T-cell (primary cell): ENCODE data around the gene BFSP2. TPM values are rescaled to one million over a fixed set of nuclear protein-coding genes. Genes with fewer than 3 reads are reported as not detected.

Experiments used
- ATAC-seq, 4 experiments: fragments of 200-7000 bp in 3 of 4; fragments of 150-1000 bp in 1 of 4; cut with Tn5 transposase; replicated peaks in 1 of 4; 1 replicate in 3 of 4; 2 replicates in 1 of 4; pipeline ENCODE4 v1.10.0; 2021; ENCODE audit warnings: moderate library complexity in 3 of 4, mild to moderate bottlenecking in 2 of 4, moderate number of reproducible peaks in 1 of 4
- CTCF ChIA-PET, 2 donors: fragments of 300-600 bp; sonication (Branson Sonifier 250); formaldehyde crosslinking; loops; one replicate each; lab custom pipeline; 2022; ENCODE audit warnings: antibody characterized with exemption in 2 of 2; lab: Charles Lee
- POLR2A ChIA-PET, 2 donors: fragments of 300-600 bp; sonication (Branson Sonifier 250); formaldehyde crosslinking; loops; one replicate each; lab custom pipeline; 2022; ENCODE audit warnings: antibody characterized with exemption in 2 of 2; lab: Charles Lee
- DNase-seq, 35 experiments: peaks; one replicate each; pipeline versions ENCODE4 v3.0.0 to v3.0.0-alpha.2; 2013 to 2023
- H3K27ac ChIP-seq: one replicate; pipeline ENCODE4 v1.5.1; 2013; ENCODE audit warnings: low read length
- H3K27me3 ChIP-seq, 2 experiments: replicated peaks in 1 of 2; 1 replicate in 1 of 2; 2 replicates in 1 of 2; pipeline versions ENCODE4 v1.6.1 to v1.7.0; 2013; ENCODE audit warnings: low read length in 1 of 2, mixed read lengths in 1 of 2; ENCODE audit not compliant: control insufficient read depth in 2 of 2, insufficient read depth in 2 of 2; ENCODE audit errors: extremely low read depth in 1 of 2
- H3K36me3 ChIP-seq, 2 donors: 1 replicate in 1 of 2; 2 replicates in 1 of 2; pipeline versions ENCODE4 v1.6.1 to v1.7.0; 2013; ENCODE audit warnings: low read length in 1 of 2; ENCODE audit not compliant: control insufficient read depth in 2 of 2, insufficient read depth in 1 of 2; ENCODE audit errors: extremely low read depth in 1 of 2
- H3K4me1 ChIP-seq, 2 experiments: 1 replicate in 1 of 2; 2 replicates in 1 of 2; pipeline versions ENCODE4 v1.6.1 to v1.7.0; 2013; ENCODE audit warnings: low read length in 2 of 2, mixed read lengths in 1 of 2; ENCODE audit not compliant: insufficient read depth in 2 of 2, control insufficient read depth in 1 of 2; ENCODE audit errors: extremely low read depth in 1 of 2
- H3K4me3 ChIP-seq, 2 donors: 1 replicate in 1 of 2; 2 replicates in 1 of 2; pipeline versions ENCODE4 v1.5.1 to v1.7.0; 2013; ENCODE audit warnings: mild to moderate bottlenecking in 2 of 2, low read length in 1 of 2, moderate library complexity in 1 of 2; ENCODE audit not compliant: control insufficient read depth in 1 of 2; ENCODE audit errors: extremely low read depth in 1 of 2
- H3K9me3 ChIP-seq: 2 replicates; pipeline ENCODE4 v1.7.0; 2013
- H3K27ac Mint-ChIP-seq, 2 donors: one replicate each; pipeline ENCODE4 v1.8.0; 2020 to 2021; ENCODE audit warnings: mild to moderate bottlenecking in 2 of 2, mixed read lengths in 2 of 2
- H3K27me3 Mint-ChIP-seq, 2 donors: one replicate each; pipeline ENCODE4 v1.8.0; 2021 to 2022; ENCODE audit warnings: mixed read lengths in 2 of 2
- H3K36me3 Mint-ChIP-seq: one replicate; pipeline ENCODE4 v1.8.0; 2021; ENCODE audit warnings: mixed read lengths
- H3K4me1 Mint-ChIP-seq, 3 donors: one replicate each; pipeline ENCODE4 v1.8.0; 2020 to 2022; ENCODE audit warnings: mixed read lengths in 3 of 3, mild to moderate bottlenecking in 1 of 3
- H3K4me3 Mint-ChIP-seq, 3 donors: one replicate each; pipeline ENCODE4 v1.8.0; 2020 to 2022; ENCODE audit warnings: mild to moderate bottlenecking in 3 of 3, mixed read lengths in 3 of 3, moderate library complexity in 3 of 3
- H3K9me3 Mint-ChIP-seq, 3 donors: one replicate each; pipeline ENCODE4 v1.8.0; 2020 to 2022; ENCODE audit warnings: mixed read lengths in 3 of 3
- WGBS: methylation state at CpG from one replicate; pipeline ENCODE4 v1.1.5; 2013; ENCODE audit warnings: missing lambda C conversion rate; ENCODE audit not compliant: insufficient coverage; 5-methylcytosine and 5-hydroxymethylcytosine counted together
- total RNA-seq, 35 experiments: library from RNA in 6 of 35; stranded (reverse) in 6 of 35; fragments of 120-200 nt in 1 of 35; gene quantifications; one replicate each; pipeline versions ENCODE4 v1.2.1 to v1.2.4 and lab custom pipeline; 2013 to 2026

The BFSP2 gene
- total RNA-seq, 5 donors from 2014 or later (not counting 1 experiment from before 2014, with no cell fraction given): 0.98 TPM; not detected in 4

DNA sequence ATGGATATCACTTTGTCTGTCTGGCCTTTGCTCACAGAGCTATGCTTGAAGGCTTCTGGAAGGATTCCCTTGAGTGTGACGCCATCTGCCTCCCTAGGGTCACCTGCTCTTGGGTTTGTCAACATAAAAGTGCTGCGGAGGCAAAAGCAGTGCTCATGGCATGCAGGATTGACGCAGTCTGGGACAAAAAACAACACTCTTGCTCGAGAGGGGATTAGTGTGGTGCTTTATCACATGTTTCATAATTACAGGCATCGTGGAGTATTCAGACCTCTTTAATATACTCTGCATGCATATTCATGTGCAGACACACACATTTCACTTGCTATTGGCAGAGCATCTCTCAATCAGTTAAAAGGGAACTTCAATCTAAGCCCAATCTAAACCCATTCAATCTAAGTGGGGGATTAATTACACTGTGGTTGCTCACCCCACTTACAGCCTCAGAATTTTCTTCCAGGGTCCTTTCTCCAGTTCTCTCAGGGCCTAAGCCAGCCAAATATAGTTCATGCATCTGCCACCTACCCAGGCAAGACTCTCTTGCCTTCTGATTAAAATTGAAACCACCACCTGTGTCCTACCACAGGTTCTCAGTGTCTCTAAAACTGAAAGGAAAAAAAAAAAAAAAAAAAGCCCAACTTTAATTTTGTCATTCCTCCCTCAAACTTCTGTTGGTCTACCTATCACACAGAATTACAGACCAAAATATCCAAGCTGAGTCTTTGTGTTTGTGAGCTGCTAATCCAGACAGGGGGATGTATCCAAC lies 75.6 kb downstream of the BFSP2 start:
- Mint-ChIP-seq H3K9me3 (no peaks in the 10 kb centered on the region), H3K4me1 (peaks cover 44 to 49% (median 47%) of the 10 kb centered on the region in 3 donors), H3K27ac (peak overlapping the region; percentile 58 to 81), H3K27me3 (no peaks in the 10 kb centered on the region), H3K36me3 (no peaks in the 10 kb centered on the region), H3K4me3 (peak overlapping the region in 1 of 3 donors; percentile 7)
- WGBS: no CpG with 5 or more reads among the region's 5 CpGs
- ATAC-seq (peak; percentile 34 to 66 (median 51)), DNase-seq (no peak)
- Histone ChIP-seq H3K27ac (peak overlapping the region; percentile 46), H3K9me3 (no peaks in the 10 kb centered on the region), H3K36me3 (no peaks in the 10 kb centered on the region), H3K4me1 (peaks cover 10% of the 10 kb centered on the region in 2 experiments), H3K4me3 (no peak overlapping the region), H3K27me3 (peaks cover 0 to 2% of the 10 kb centered on the region in 2 experiments)
- ChIA-PET CTCF (interaction anchor here (0.7 kb wide), 2 partner anchors 16 to 1116 kb away, joined by 7 to 12 read pairs; no protein-coding TSS in a partner anchor), POLR2A (interaction anchor here in 1 of 2 donors (0.6 kb wide), 1 partner anchor 87 kb away, joined by 7 read pairs; no protein-coding TSS in a partner anchor)

DNA sequence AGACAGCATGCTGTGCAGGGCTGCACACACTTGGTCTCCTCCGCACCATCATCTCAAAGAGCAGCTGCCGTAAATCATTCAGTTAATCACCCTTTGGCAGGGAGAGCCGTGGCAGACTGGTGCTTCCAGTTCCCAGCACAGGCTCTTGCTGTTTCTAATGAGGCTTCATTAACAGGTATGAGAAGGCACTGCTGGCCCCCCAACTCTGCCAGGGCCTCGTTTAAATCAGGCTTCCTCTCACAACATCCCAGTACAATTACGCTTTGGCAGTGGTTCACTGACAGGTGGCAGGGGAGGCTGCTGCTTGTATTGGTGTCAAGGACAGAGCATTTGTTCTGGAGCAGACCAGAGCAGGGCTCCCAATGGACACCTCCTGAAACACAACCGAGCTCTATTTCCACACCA lies 77.1 kb downstream of the BFSP2 start:
- no peaks in the 10 kb centered on the region for H3K9me3 ChIP-seq
- Mint-ChIP-seq H3K36me3 (no peaks in the 10 kb centered on the region), H3K9me3 (no peaks in the 10 kb centered on the region), H3K4me3 (no peak overlapping the region), H3K27me3 (no peaks in the 10 kb centered on the region), H3K27ac (no peak overlapping the region), H3K4me1 (peaks cover 49 to 54% (median 51%) of the 10 kb centered on the region in 3 donors)
- H3K4me3 ChIP-seq: no peak overlapping the region
- ChIA-PET CTCF (interaction anchor here in 1 of 2 donors (1.0 kb wide), 1 partner anchor 12 kb away, joined by 3 read pairs; no protein-coding TSS in a partner anchor), POLR2A (no interaction called here)
- H3K27me3 ChIP-seq: peaks cover 0 to 2% of the 10 kb centered on the region in 2 experiments
- DNase-seq (no peak), ATAC-seq (no peak)
- 77% methylated on average over 4 of the region's 6 CpGs for WGBS
- H3K4me1 ChIP-seq: peaks cover 10% of the 10 kb centered on the region in 2 experiments
- no peak overlapping the region for H3K27ac ChIP-seq
- no peaks in the 10 kb centered on the region for H3K36me3 ChIP-seq

DNA sequence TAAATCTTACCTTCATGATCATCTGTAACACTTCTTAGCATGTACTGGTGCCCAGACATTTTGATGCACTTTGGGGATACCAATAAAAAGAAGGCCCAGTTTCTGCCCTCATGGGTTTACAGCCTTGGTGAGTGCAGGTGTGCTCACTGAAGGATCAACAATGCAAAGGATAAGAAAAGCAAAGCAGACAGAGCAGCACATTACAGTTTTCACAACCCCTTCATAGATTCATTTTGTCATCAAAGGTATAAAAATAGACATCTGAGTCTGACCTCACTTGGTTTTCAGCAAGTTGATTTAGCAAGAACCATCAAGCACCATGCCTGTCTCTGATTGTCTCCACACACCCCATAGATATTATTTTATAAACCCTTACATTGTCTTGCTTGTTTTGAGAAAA lies 77.6 kb downstream of the BFSP2 start:
- Mint-ChIP-seq H3K9me3 (no peaks in the 10 kb centered on the region), H3K36me3 (no peaks in the 10 kb centered on the region), H3K4me3 (no peak overlapping the region), H3K4me1 (peaks cover 49 to 54% (median 51%) of the 10 kb centered on the region in 3 donors), H3K27me3 (no peaks in the 10 kb centered on the region), H3K27ac (peak overlapping the region in 1 of 2 donors; percentile 17)
- H3K4me3 ChIP-seq: no peak overlapping the region
- CTCF ChIA-PET: no interaction called here
- H3K27me3 ChIP-seq: no peaks in the 10 kb centered on the region
- ATAC-seq (no peak), DNase-seq (no peak)
- H3K36me3 ChIP-seq: no peaks in the 10 kb centered on the region
- no peaks in the 10 kb centered on the region for H3K9me3 ChIP-seq
- peaks cover 10% of the 10 kb centered on the region in 2 experiments for H3K4me1 ChIP-seq
- POLR2A ChIA-PET: no interaction called here
- no peak overlapping the region for H3K27ac ChIP-seq

DNA sequence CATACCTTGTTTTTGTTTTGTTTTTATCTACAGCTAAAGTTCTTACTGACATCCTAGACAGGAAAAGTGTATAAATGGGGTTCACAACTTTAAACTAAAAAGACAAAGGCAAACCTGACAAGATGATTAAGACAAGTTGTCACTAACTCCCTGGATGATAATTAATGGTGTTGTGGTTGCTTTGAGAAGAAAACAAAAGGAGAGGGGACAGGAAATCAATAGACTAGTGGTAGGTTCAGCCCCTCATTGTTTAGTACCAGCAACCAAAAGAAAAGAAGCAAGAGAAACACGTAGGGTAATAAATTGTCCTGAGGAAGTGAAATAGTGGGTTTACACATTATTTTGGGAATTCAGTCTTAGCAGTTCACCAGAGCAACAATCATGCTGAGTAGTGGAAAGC lies 78.8 kb downstream of the BFSP2 start:
- H3K36me3 ChIP-seq: no peaks in the 10 kb centered on the region
- peak overlapping the region in 1 of 2 donors; percentile 56 for H3K27ac Mint-ChIP-seq
- H3K36me3 Mint-ChIP-seq: no peaks in the 10 kb centered on the region
- ATAC-seq: peak in 1 of 4 experiments; percentile 41
- H3K27me3 ChIP-seq: no peaks in the 10 kb centered on the region
- no peak overlapping the region for H3K4me3 ChIP-seq
- ChIA-PET CTCF (no interaction called here), POLR2A (no interaction called here)
- WGBS: no CpG with 5 or more reads among the region's 1 CpG
- H3K9me3 Mint-ChIP-seq: no peaks in the 10 kb centered on the region
- H3K27ac ChIP-seq: no peak overlapping the region
- H3K4me1 Mint-ChIP-seq: peaks cover 49 to 54% (median 51%) of the 10 kb centered on the region in 3 donors
- no peak for DNase-seq
- H3K4me1 ChIP-seq: peaks cover 10% of the 10 kb centered on the region in 2 experiments
- peak overlapping the region in 1 of 3 donors; percentile 20 for H3K4me3 Mint-ChIP-seq
- H3K9me3 ChIP-seq: no peaks in the 10 kb centered on the region
- H3K27me3 Mint-ChIP-seq: no peaks in the 10 kb centered on the region

DNA sequence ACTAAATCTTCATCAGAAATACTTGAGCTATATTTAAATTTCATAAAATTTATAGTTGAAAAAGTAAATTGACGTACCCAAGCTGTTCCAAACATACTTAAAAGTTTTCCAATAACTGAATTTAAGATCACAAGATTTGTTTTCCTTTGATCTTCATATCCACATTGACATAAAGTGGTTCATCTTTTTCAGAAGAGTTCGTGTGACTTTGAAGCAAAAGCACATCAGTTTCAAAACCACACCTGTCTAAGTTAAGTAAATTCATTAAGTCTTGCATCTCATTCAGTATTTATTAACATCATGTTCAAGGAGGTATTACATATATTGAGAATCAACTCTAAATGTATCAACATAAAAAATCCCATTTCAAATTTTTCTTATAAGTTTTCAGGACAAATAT lies 79.5 kb downstream of the BFSP2 start:
- POLR2A ChIA-PET: interaction anchor here in 1 of 2 donors (0.7 kb wide), 1 partner anchor 11 kb away, joined by 3 read pairs; no protein-coding TSS in a partner anchor
- peaks cover 47 to 49% (median 49%) of the 10 kb centered on the region in 3 donors for H3K4me1 Mint-ChIP-seq
- no peaks in the 10 kb centered on the region for H3K27me3 ChIP-seq
- CTCF ChIA-PET: interaction anchor here (1.0 to 2.0 kb wide), 3 partner anchors 9 to 57 kb away, joined by 3 to 12 read pairs (median 4); no protein-coding TSS in a partner anchor
- no CpG with 5 or more reads among the region's 2 CpGs for WGBS
- no peak overlapping the region for H3K27ac ChIP-seq
- no peaks in the 10 kb centered on the region for H3K36me3 ChIP-seq
- H3K27me3 Mint-ChIP-seq: no peaks in the 10 kb centered on the region
- H3K9me3 ChIP-seq: no peaks in the 10 kb centered on the region
- peak in 1 of 4 experiments; percentile 61 for ATAC-seq
- no peaks in the 10 kb centered on the region for H3K36me3 Mint-ChIP-seq
- H3K4me3 Mint-ChIP-seq: no peak overlapping the region
- no peak overlapping the region for H3K27ac Mint-ChIP-seq
- DNase-seq: no peak
- H3K4me1 ChIP-seq: peaks cover 6 to 10% of the 10 kb centered on the region in 2 experiments
- H3K4me3 ChIP-seq: no peak overlapping the region
- H3K9me3 Mint-ChIP-seq: no peaks in the 10 kb centered on the region

DNA sequence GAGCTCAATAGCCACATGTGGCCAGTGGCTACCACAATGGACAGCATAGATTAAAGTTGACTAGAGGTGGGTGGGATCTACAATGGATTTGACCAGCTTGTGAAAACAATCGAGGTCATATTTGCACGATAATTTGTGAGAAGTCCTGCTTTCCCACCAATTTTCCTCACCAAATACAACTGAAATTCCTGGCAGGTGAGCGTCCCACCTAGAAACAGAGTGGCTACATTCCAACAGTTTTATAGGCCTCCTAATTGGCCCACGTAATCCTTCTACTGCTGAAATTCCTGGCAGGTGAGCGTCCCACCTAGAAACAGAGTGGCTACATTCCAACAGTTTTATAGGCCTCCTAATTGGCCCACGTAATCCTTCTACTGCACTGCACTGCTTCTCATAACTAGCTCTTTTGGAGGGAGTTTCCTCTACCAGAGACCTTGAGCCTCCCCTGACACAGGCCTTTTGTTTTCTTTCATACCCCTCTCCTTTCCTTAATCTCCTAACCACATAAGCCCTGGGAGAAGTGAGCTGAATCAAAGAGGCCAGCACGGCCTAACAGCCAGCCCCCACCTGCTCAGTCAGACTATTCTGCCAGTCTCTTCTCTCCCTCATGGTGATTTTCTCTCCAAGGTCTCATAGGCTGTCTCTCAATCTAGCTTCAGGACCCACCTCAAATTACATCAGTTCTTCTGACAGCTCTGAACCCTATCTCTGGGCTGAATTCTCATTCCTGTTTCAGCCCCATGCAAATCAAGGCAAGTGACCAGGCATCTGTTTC lies 80.2 kb downstream of the BFSP2 start:
- H3K4me1 Mint-ChIP-seq: peaks cover 40 to 43% (median 42%) of the 10 kb centered on the region in 3 donors
- DNase-seq (no peak), ATAC-seq (no peak)
- no peaks in the 10 kb centered on the region for H3K9me3 Mint-ChIP-seq
- H3K27me3 ChIP-seq: no peaks in the 10 kb centered on the region
- 76% methylated on average over 4 of the region's 7 CpGs for WGBS
- H3K27ac Mint-ChIP-seq: peak overlapping the region in 1 of 2 donors; percentile 8
- H3K27me3 Mint-ChIP-seq: no peaks in the 10 kb centered on the region
- H3K4me3 Mint-ChIP-seq: no peak overlapping the region
- H3K36me3 ChIP-seq: no peaks in the 10 kb centered on the region
- CTCF ChIA-PET: interaction anchor here (1.0 to 2.0 kb wide), 3 partner anchors 8 to 57 kb away, joined by 3 to 12 read pairs (median 4); no protein-coding TSS in a partner anchor
- H3K4me3 ChIP-seq: no peak overlapping the region
- H3K27ac ChIP-seq: no peak overlapping the region
- H3K4me1 ChIP-seq: peaks cover 3 to 10% of the 10 kb centered on the region in 2 experiments
- POLR2A ChIA-PET: interaction anchor here in 1 of 2 donors (0.7 kb wide), 1 partner anchor 12 kb away, joined by 3 read pairs; no protein-coding TSS in a partner anchor
- H3K9me3 ChIP-seq: no peaks in the 10 kb centered on the region
- H3K36me3 Mint-ChIP-seq: no peaks in the 10 kb centered on the region
